ENCODE data around the gene DMRT1.

DMRT1 gene

GRCh38 chr9:933356-933755 lies 91.9 kb downstream of the DMRT1 start:
- no peak for TF ChIP-seq CTCF (IDR thresholded peaks at IDR 0.05; ENCODE audit: low read depth, low read length, missing control alignments)
- DNase-seq (ENCODE audit: extremely low read depth, low read depth) = no peak
- no peak overlapping the region for H3K4me3 ChIP-seq (replicated peaks; ENCODE audit: low read depth, low read length)

DNA sequence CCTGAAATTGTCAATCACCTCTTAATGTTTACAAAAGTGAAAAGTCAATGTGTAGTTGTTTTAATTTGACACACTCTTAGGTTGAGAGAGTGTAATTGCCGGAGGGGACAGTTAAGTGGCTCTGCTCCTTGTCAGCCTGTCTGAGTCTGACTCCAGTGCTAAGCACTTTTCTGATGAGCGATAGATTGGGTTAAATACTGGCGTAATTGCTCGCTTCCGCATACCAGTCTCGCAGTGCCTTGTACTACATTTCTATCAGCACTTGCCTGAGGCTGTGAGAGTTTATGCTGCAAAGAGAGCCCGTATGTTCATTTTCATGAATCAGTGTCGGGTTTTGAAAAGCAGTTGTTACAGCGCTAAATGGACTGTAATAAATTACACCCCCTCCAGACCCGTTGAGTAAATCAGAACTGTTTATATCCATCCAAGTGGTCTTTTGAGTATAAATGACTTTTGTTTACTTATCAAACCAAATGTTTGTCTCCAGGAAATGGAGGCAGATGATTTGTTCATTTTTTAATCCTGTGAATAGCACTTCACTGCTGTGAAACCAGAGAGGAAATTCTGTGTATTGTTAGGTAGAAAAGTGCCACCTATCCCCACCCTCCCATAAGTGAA lies 94.0 kb downstream of the DMRT1 start:
- no peak for DNase-seq (ENCODE audit: extremely low read depth, low read depth)
- TF ChIP-seq CTCF (IDR thresholded peaks at IDR 0.05; ENCODE audit: low read depth, low read length, missing control alignments) = no peak
- H3K4me3 ChIP-seq (replicated peaks; ENCODE audit: low read depth, low read length) = no peak overlapping the region

DNA sequence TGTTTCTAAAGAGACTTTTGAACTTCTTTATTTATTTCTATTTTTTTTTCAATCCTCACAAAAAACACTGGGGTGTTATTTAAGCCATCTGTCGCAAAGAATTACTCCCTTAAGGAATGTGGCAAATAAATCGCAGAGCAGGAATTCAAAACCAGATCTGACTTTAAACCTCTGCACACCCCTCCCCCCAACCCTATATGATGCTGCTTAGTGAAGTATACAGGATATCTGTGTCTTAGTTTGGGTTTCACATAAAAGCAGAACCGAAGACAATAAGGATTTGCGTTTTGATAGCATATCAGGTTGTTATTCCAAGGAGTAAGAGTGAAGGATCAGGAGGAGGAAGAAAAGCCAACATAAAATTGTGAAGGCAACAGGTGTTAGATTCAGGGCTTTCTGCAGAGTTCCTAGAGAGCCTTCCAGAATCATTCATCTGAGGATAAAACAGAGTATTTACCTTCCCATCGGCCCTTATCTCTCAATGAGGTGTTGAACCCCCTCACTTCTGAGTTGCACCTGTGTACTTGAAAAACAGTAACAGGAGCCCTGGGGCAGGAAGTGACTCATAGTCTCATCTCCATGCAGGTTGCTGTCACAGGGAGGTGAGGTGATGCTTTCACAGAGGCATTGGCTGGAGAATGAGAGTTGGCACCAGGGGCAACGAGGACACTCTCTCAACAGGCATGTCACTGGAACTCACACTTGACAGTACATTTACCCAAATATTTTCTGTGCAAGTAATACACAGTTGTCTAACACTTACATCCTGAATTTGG lies 101.5 kb downstream of the DMRT1 start:
- DNase-seq (ENCODE audit: extremely low read depth, low read depth) = no peak
- no peak overlapping the region for H3K4me3 ChIP-seq (replicated peaks; ENCODE audit: low read depth, low read length)
- no peak for TF ChIP-seq CTCF (IDR thresholded peaks at IDR 0.05; ENCODE audit: low read depth, low read length, missing control alignments)

- no peak for TF ChIP-seq CTCF (IDR thresholded peaks at IDR 0.05; ENCODE audit: low read depth, low read length, missing control alignments)
- no peak for DNase-seq (ENCODE audit: extremely low read depth, low read depth)
- H3K4me3 ChIP-seq (replicated peaks; ENCODE audit: low read depth, low read length) = no peak overlapping the region
Observed at GRCh38 chr9:947985-948384, 106.5 kb downstream of the DMRT1 start.

DNA sequence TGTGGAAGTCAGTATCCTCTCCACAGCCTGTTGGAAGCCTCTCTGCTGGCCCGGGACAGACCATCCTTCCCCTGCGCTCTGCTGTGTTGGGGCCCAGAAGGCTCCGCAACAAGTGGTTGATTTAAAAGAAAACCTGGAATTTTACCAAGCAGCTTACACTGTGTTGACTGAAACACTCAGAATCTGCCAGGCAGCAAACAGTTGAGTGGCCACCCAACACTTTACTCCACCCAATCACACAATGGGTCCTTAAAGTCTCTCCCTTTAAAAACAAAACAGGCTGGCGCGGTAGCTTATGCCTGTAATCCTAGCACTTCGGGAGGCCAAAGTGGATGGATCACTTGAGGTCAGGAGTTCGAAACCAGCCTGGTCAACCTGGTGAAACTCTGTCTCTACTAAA lies 107.0 kb downstream of the DMRT1 start:
- TF ChIP-seq CTCF (IDR thresholded peaks at IDR 0.05; ENCODE audit: low read depth, low read length, missing control alignments) = no peak
- H3K4me3 ChIP-seq (replicated peaks; ENCODE audit: low read depth, low read length) = no peak overlapping the region
- no peak for DNase-seq (ENCODE audit: extremely low read depth, low read depth)

- no peak for TF ChIP-seq CTCF (IDR thresholded peaks at IDR 0.05; ENCODE audit: low read depth, low read length, missing control alignments)
- DNase-seq (ENCODE audit: extremely low read depth, low read depth) = no peak
Observed at GRCh38 chr9:950139-950538, 108.6 kb downstream of the DMRT1 start.

More at GRCh38 chr9:950139-950538, 108.6 kb downstream of the DMRT1 start:
- no peak overlapping the region for H3K4me3 ChIP-seq (replicated peaks; ENCODE audit: low read depth, low read length)
